Colon (tissue), 2 donors: ENCODE results near the gene EPB41L5.
"Not testable (repeated sequence)": the region's sequence is repeated elsewhere in the genome, so short reads cannot be mapped to it uniquely, and the experiment has no call there.

Experiments
- FAIRE-seq: peaks from 2 replicates; lab custom pipeline; 2012; peaks lifted over from hg19 to GRCh38; lab: Jason Lieb, UNC
- donor health status: control.
- donor health status: control.

EPB41L5 gene

DNA sequence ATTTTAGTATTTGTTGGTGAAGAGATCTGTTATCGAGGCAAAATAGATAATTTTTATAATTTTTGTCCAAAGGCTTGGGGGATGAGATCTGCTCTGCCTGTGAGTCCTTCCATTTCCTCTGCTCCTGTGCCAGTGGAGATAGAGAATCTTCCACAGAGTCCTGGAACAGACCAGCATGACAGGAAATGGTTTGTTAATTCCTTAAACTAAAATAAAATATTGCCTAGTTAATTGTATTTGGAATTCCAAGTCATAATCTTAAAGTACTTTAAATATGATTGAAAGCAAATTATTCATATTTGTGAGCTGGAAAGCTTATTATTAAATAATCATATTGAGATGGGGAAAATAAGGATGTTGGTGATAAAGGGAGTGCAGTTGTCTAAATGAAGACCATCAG is 87.8 kb downstream of the EPB41L5 start:
- no peak for FAIRE-seq

DNA sequence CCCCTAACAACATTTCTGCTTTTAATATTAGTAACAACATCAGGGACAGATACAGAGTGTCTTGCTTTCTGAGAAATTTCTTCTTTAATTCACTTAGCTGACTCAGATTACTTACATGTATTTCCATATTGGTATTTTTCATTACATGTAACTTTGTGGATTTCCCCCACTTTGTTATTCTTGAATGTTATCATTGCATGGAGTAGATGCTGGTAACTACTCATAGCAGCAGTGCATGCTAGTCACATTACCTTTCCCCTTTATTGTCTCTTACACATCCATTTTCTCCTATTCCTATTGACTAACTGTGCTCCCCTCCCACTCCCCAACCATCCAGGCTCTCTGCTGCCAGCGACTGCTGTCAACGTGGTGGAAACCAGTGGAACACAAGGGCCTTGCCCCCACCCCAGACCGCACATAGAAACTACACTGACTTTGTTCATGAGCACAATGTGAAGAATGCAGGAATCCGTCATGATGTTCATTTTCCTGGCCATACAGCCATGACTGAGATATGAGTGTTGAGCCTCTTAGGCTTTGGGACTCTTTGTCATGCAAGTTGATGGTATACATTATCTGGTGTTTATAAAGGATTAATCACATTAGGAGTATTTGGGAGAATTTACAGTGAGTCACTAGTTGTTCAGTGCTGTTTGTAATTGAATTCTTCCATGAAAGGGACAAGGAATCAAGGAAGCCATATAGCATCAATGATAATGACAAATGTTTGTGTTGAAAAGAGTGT is 91.0 kb downstream of the EPB41L5 start:
- no peak for FAIRE-seq

GRCh38 chr2:120104772-120105171 is 91.9 kb downstream of the EPB41L5 start:
- FAIRE-seq, result no peak

GRCh38 chr2:120105360-120105759 is 92.5 kb downstream of the EPB41L5 start:
- no peak for FAIRE-seq

DNA sequence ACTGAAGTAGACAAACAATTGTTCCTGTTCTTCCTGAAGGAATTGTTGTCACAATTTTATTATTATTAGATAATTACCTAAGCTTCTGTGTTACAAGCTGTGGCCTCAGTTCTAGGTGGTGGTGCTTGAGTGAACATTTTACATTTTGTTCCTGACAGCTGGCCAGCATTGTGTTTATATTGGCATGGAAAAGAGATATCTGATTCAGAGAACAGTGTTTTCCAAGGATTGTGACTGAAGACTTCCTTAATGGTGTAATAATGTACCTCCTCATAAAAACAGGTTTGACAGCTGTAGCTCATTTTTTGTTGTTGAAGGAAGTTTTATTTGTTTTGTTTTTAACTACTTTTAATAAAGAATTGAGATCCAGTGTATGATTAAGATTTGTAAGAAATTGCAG is 95.2 kb downstream of the EPB41L5 start:
- no peak for FAIRE-seq

- FAIRE-seq, result no peak
Measured at GRCh38 chr2:120108749-120109148, 95.9 kb downstream of the EPB41L5 start.

- FAIRE-seq, result no peak
Measured at GRCh38 chr2:120109186-120110061, 96.5 kb downstream of the EPB41L5 start.

DNA sequence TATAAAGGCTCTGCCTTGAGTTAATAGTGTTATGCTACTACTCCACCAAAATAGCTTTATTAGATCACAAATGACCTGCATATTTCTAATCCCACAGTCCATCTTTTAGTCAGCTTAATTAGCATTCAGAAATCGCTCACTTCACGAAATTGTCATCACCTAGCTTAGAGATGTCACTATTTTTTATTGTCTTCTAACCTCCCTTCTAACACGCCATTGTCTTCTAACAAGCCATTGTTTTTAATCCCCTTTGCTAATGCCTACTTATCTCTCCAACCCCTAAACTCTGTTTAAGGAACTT is 97.1 kb downstream of the EPB41L5 start:
- FAIRE-seq, result no peak

GRCh38 chr2:120110507-120110906 is 97.6 kb downstream of the EPB41L5 start:
- FAIRE-seq, result no peak

DNA sequence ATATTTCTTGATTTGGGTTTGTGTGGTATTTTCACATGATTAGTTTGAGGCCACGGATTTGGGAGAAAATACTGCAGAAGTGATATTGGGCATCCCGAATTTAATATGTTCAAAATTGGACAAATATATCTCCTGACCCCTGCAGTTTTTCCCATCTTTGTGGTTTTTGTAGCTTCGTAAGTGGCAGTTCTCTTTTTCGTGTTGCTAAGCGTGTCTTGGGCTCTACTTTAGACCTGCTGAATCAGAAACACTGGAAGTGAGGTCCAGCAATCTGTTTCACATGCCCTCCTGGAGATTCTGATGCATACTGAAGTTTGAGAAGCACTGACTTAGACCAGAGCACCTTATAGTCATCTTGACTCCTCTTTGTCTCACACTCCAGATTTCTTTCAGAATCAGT is 98.3 kb downstream of the EPB41L5 start:
- no peak for FAIRE-seq

DNA sequence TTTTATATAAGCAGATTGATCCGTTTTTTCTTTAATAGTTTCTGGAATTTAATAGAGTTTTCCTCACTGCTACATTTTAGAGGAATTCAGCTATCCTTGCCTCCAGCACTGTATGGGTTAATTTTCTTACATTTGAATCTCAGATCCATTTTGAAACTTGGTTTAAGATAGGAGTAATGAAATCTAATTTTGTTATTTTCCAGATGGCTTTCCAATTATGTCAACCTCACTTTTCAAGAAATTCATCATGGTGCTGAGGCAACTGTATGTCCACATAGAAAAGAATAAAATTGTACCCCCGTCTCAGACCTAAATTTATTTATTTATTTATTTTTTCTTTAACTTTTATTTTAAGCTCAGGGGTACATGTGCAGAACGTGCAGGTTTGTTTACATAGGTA is 105.1 kb downstream of the EPB41L5 start:
- FAIRE-seq, result no peak

DNA sequence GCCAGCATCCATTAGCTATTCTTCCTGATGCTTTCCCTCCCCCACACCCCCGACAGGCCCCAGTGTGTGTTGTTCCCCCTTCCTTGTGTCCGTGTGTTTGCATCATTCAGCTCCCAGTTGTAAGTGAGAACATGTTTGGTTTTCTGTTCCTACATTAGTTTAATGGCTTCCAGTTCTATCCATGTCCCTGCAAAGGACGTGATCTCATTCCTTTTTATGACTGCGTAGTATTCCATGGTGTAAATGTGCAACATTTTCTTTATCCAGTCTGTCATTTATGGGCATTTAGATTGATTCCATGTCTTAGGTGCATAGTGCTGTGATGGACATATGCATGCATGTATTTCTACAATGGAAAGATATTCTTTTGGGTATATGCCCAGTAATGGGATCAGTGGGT is 105.6 kb downstream of the EPB41L5 start:
- FAIRE-seq, result no peak

DNA sequence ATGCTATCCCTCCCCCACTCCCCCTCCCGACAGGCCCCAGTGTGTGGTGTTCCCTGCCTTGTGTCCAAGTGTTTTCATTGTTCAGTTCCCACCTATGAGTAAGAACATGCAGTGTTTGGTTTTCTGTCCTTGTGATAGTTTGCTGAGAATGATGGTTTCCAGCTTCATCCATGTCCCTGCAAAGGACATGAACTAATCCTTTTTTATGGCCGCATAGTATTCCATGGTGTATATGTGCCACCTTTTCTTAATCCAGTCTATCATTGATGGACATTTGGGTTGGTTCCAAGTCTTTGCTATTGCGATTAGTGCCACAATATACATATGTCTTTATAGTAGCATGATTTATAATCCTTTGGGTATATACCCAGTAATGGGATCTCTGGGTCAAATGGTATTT is 108.5 kb downstream of the EPB41L5 start:
- FAIRE-seq, result not testable (repeated sequence)

DNA sequence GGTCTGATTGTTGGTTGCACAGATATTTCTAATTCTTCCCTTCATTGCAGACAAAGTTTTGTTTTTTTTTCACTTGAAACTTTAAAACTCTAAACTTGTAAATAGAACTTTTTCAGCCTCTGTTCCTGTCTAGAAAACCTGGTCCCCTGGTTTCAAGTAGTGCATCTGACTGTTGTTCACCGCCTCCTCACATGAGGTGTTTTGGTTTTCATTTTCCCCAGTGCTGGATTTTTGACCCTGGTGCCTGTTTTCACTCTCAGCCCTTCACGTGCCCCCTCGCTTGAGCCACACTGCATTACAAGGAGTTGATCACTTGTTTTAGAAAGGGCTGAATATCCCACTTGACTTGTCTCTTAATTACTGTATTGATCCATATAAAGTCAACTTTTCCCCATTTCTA is 110.2 kb downstream of the EPB41L5 start:
- no peak for FAIRE-seq

DNA sequence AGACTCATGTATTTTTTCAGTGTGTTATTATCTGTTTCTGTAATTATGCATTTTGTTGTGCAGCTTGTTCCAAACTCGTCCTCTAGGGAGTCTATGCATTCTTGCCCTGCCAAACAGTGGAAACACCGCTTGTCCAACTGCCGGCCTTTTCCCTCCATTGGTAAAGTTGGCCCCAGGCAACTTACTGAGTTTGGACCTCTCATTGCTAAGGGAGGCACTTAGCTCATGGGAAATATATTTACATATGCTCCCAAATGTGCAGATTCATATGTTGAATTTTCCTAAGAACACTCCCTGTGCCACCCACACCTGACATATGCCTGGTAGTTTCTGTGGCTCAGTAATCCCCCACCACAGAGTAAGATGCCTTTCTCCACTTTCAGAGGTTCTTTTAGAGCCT is 112.3 kb downstream of the EPB41L5 start:
- no peak for FAIRE-seq

DNA sequence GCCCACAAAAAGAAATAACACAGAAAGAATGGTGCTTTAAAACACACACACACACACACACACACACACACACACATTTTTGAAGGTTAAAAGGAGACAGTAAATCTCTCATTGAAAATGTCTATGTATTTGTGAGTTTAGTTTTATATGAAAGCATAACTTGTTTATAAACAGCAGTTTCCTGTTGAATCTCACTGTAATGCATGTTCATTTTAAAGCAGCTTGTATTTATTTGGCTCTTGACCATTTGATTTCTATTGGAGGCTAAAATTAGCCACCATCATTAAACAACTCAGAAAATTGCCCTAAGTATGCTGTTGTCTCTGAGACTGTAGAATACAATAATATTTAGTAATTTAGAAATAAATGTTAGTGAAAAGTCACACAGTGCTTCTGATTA is 115.3 kb downstream of the EPB41L5 start:
- FAIRE-seq, result no peak

- FAIRE-seq, result no peak
Measured at GRCh38 chr2:120132190-120132589, 119.3 kb downstream of the EPB41L5 start.

DNA sequence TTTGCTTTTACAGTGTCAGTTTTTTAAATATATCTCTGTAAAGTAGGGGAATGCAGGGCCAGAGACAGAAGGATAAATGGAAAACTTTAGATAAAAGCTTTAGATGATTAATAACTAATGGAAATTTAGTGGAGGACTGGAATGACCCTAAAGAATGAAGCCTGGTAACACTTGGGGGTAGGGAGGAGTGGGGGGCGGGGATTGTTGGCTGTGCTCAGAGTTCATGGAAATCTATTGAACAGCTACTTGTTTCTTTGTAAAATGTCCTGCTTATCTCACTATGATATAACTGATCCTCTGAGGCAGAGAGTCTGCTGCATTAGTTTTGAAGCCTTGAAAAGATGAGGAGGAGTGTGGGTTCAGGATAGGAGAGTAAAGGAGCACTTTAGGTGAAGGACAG is 119.8 kb downstream of the EPB41L5 start:
- no peak for FAIRE-seq

DNA sequence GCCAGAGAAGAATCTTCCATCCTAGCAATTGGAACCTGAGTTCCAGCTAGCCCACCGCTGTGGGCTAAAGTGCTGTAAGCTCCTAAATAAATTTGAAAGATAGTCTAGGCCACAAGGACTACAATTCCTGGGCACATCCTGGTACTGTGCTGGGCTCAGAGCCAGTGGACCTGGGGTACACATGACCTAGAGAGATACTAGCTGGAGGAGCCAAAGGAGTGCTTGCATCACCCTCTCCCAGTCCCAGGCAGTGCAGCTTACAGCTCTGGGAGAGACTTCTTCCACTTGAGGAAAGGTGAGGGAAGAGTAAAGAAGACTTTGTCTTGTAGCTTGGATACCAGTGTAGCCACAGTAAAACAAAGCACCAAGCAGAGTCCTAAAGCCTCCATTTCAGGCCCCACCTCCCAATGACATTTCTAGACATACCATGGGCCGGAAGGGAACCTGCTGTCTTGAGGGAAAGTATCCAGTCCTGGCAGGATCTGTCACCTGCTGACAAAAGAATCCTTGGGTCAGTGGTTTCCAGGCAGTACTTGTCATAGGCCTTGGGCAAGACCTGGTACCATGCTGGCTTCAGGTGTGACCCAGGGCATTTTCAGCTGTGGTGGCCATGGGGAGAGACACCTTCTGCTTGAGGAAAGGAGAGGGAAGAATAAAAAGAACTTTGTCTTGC is 120.8 kb downstream of the EPB41L5 start:
- no peak for FAIRE-seq

DNA sequence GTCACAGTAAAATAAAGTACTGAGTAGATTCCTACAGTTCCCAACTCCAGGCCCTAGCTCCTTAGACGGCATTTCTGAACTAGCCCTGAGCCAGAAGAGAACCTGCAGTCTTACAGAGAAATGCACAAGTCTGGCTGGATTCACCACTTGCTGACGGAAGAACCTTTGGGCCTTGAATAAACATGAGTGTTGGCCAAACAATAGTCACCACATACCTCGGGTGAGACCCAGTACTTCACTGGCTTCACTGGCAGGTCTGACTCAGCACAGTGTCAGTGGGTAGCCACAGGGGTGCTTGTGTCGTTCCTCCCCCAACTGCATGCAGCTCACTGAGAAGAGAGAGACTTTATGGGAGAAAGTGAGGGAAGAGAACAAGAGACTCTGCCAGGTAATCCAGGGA is 121.4 kb downstream of the EPB41L5 start:
- no peak for FAIRE-seq

GRCh38 chr2:120135013-120135412 is 122.1 kb downstream of the EPB41L5 start:
- not testable (repeated sequence) for FAIRE-seq

- FAIRE-seq, result no peak
Measured at GRCh38 chr2:120140866-120141265, 128.0 kb downstream of the EPB41L5 start.
